Placental epithelial cell (primary cell): ENCODE measurements around the gene F10. TPM values are rescaled to one million over a fixed set of nuclear protein-coding genes. Genes with fewer than 3 reads are reported as not detected.

Source experiments
- small RNA-seq: library from RNA; depleted of rRNA; stranded (forward); fragments of <200 nt; gene quantifications from one replicate; pipeline ENCODE3, GENCODE V24; 2012
- total RNA-seq: library from RNA; depleted of rRNA; stranded (reverse); fragments of >200 nt; gene quantifications from 2 replicates; pipeline ENCODE4 v1.2.3, GENCODE V29; 2012

The F10 gene
- 0.22 and 1.6 TPM in 2 replicates for total RNA-seq

GRCh38 chr13:113122550-113123225, at the start of gene F10:
TSS of gene F10 (plus strand) at chr13:113122799. CDS start at chr13:113122856, 57 bp downstream.

GRCh38 chr13:113105032-113105920, 17.3 kb upstream of the F10 start, which contains the start of gene F7:
TSS of gene F7 (plus strand) at chr13:113105791. CDS start at chr13:113105842, 51 bp downstream.

GRCh38 chr13:113157929-113158747, 35.5 kb downstream of the F10 start, which contains the start of gene PROZ:
TSS of gene PROZ (plus strand) at chr13:113158648. CDS start at chr13:113158661, 13 bp downstream.

Small RNAs within 50 kb of the gene (small RNA-seq; reads per million reads assigned to genes)
- gene AL137002.1 = not detected

Other genes starting within 250 kb of the F10 start
- gene MCF2L, start 153.6 kb upstream of the F10 start, total RNA-seq = 0.79 and 2.1 TPM in 2 replicates
- under 0.01 and 1.3 TPM in 2 replicates for gene F7, start 17.0 kb upstream of the F10 start, total RNA-seq
- gene PROZ, start 35.8 kb downstream of the F10 start, total RNA-seq = not detected in 2 replicates
- gene PCID2, start 85.9 kb downstream of the F10 start, total RNA-seq = 54.8 and 61.2 TPM in 2 replicates
- gene CUL4A, start 86.8 kb downstream of the F10 start, total RNA-seq = 108 and 117 TPM in 2 replicates
- gene LAMP1, start 174.4 kb downstream of the F10 start, total RNA-seq = 141 and 171 TPM in 2 replicates
- gene GRTP1, start 241.3 kb downstream of the F10 start, total RNA-seq = 13.2 and 14.9 TPM in 2 replicates